Thoracic aorta (tissue), 2 donors: ENCODE data around the gene SARS1. TPM values are rescaled to one million over a fixed set of nuclear protein-coding genes. Genes with fewer than 3 reads are reported as not detected.

Experiments
- ATAC-seq: fragments of 150-250 bp; one replicate; pipeline ENCODE4 v1.8.0; 2017; ENCODE audit warnings: low read depth; ENCODE audit not compliant: insufficient number of reproducible peaks, low FRiP score
- DNase-seq: peaks from one replicate; pipeline ENCODE4 v3.0.0-alpha.2; 2020; ENCODE audit warnings: low spot score
- H3K27ac ChIP-seq, 2 donors: fragments of 200-600 bp; sonication (generic); 1 replicate in 1 of 2; 2 replicates in 1 of 2; pipeline ENCODE4 v1.5.1; 2016; ENCODE audit warnings: mild to moderate bottlenecking in 2 of 2, moderate library complexity in 2 of 2
- H3K27me3 ChIP-seq: fragments of 200-600 bp; sonication (generic); replicated peaks from 2 replicates; pipeline ENCODE4 v1.6.0; 2016; ENCODE audit warnings: mild to moderate bottlenecking; ENCODE audit not compliant: insufficient read depth
- H3K36me3 ChIP-seq: fragments of 200-600 bp; sonication (generic); one replicate; pipeline ENCODE4 v1.5.1; 2016
- H3K4me1 ChIP-seq, 2 donors: fragments of 200-600 bp; sonication (generic); 1 replicate in 1 of 2; 2 replicates in 1 of 2; pipeline versions ENCODE4 v1.5.1 to v1.6.0; 2016; ENCODE audit warnings: low read depth in 2 of 2, mild to moderate bottlenecking in 1 of 2; ENCODE audit not compliant: control insufficient read depth in 1 of 2
- H3K4me3 ChIP-seq: fragments of 200-600 bp; sonication (generic); 2 replicates; pipeline ENCODE4 v1.5.1; 2016; ENCODE audit warnings: mild to moderate bottlenecking
- H3K9me3 ChIP-seq: fragments of 200-600 bp; sonication (generic); 2 replicates; pipeline ENCODE4 v1.5.1; 2016
- CTCF ChIP-seq: fragments of 200-600 bp; sonication (generic); IDR thresholded peaks from one replicate; pipeline ENCODE4 v1.5.1; 2019; ENCODE audit warnings: antibody characterized with exemption
- total RNA-seq, 2 donors: library from RNA; depleted of rRNA; stranded (reverse); fragments of >200 nt; gene quantifications; one replicate each; pipeline versions ENCODE4 v1.1.0 to v1.2.3, GENCODE V29; 2016

Gene SARS1
- total RNA-seq, 2 donors from 2014 or later = 122 to 137 TPM

GRCh38 chr1:109248797-109249629 lies 35.3 kb downstream of the SARS1 start, which contains the start of gene CELSR2:
TSS of gene CELSR2 (plus strand) at chr1:109249539. CDS start at chr1:109250080, 541 bp downstream.
- DNase-seq = no peak

GRCh38 chr1:109249654-109250401 lies 36.1 kb downstream of the SARS1 start:
- DNase-seq = no peak
- peaks cover 9 to 31% of the 10 kb centered on the region in 2 donors for H3K4me1 ChIP-seq
- no peaks in the 10 kb centered on the region for H3K36me3 ChIP-seq
- peak overlapping the region; percentile 74 for H3K4me3 ChIP-seq
- H3K27me3 ChIP-seq = no peaks in the 10 kb centered on the region
- no peak for ATAC-seq
- TF ChIP-seq CTCF = no peak
- H3K27ac ChIP-seq = no peak overlapping the region
- H3K9me3 ChIP-seq = no peaks in the 10 kb centered on the region

More at GRCh38 chr1:109248797-109249629, 35.3 kb downstream of the SARS1 start, which contains the start of gene CELSR2:
- Histone ChIP-seq H3K9me3 (no peaks in the 10 kb centered on the region), H3K4me3 (peak within 1 kb of the TSS; percentile 74), H3K27me3 (no peaks in the 10 kb centered on the region), H3K36me3 (no peaks in the 10 kb centered on the region), H3K4me1 (peaks cover 6 to 23% of the 10 kb centered on the region in 2 donors), H3K27ac (no peak within 1 kb of the TSS)
- no peak for TF ChIP-seq CTCF
- no peak for ATAC-seq

GRCh38 chr1:109250454-109251276 lies 36.9 kb downstream of the SARS1 start:
- ATAC-seq = no peak

GRCh38 chr1:109251277-109252166 lies 37.8 kb downstream of the SARS1 start:
- peaks cover 9 to 31% of the 10 kb centered on the region in 2 donors for H3K4me1 ChIP-seq

More at GRCh38 chr1:109250454-109251276, 36.9 kb downstream of the SARS1 start:
- no peak for DNase-seq
- H3K27me3 ChIP-seq = no peaks in the 10 kb centered on the region
- H3K9me3 ChIP-seq = no peaks in the 10 kb centered on the region
- peak overlapping the region; percentile 74 for H3K4me3 ChIP-seq
- H3K27ac ChIP-seq = no peak overlapping the region
- TF ChIP-seq CTCF = no peak
- H3K36me3 ChIP-seq = no peaks in the 10 kb centered on the region
- peaks cover 9 to 31% of the 10 kb centered on the region in 2 donors for H3K4me1 ChIP-seq

More at GRCh38 chr1:109251277-109252166, 37.8 kb downstream of the SARS1 start:
- no peaks in the 10 kb centered on the region for H3K9me3 ChIP-seq
- H3K4me3 ChIP-seq = no peak overlapping the region
- no peak overlapping the region for H3K27ac ChIP-seq
- TF ChIP-seq CTCF = no peak
- H3K27me3 ChIP-seq = no peaks in the 10 kb centered on the region
- no peak for ATAC-seq
- H3K36me3 ChIP-seq = no peaks in the 10 kb centered on the region
- no peak for DNase-seq
